HUES6 (cell line): Measurements from ENCODE around the gene RSAD1.

ENCODE experiments used
- H3K27ac ChIP-seq: 2 replicates; pipeline ENCODE4 v1.7.0; 2013; ENCODE audit warnings: low read depth, mild to moderate bottlenecking, low read length, inconsistent platforms
- H3K27me3 ChIP-seq: 2 replicates; pipeline ENCODE4 v1.6.1; 2013; ENCODE audit warnings: low read length; ENCODE audit not compliant: control insufficient read depth, insufficient read depth
- H3K36me3 ChIP-seq: 2 replicates; pipeline ENCODE4 v1.6.1; 2013; ENCODE audit warnings: low read length; ENCODE audit not compliant: control insufficient read depth, insufficient read depth
- H3K4me1 ChIP-seq: 2 replicates; pipeline ENCODE4 v1.6.1; 2013; ENCODE audit warnings: low read length; ENCODE audit not compliant: control insufficient read depth, insufficient read depth
- H3K4me3 ChIP-seq: 2 replicates; pipeline ENCODE4 v1.5.1; 2013; ENCODE audit warnings: low read depth, low read length
- H3K9ac ChIP-seq: one replicate; pipeline ENCODE4 v1.6.1; 2013; ENCODE audit warnings: mild to moderate bottlenecking, low read length
- H3K9me3 ChIP-seq: 2 replicates; pipeline ENCODE4 v1.6.1; 2013; ENCODE audit warnings: low read depth, low read length; ENCODE audit not compliant: control insufficient read depth, insufficient read depth

RSAD1 gene

GRCh38 chr17:50513495-50513894 is 34.8 kb downstream of the RSAD1 start:
- H3K4me3 ChIP-seq = no peak overlapping the region
- H3K36me3 ChIP-seq = no peaks in the 10 kb centered on the region
- H3K4me1 ChIP-seq = peaks cover 17% of the 10 kb centered on the region
- no peaks in the 10 kb centered on the region for H3K9me3 ChIP-seq
- 0 out of 2 replicates have a peak, but pooled peaks cover 3% of the 10 kb centered on the region for H3K27me3 ChIP-seq
- no peak overlapping the region for H3K27ac ChIP-seq
- no peak overlapping the region for H3K9ac ChIP-seq

GRCh38 chr17:50514388-50514787 is 35.7 kb downstream of the RSAD1 start:
- Histone ChIP-seq H3K36me3 (no peaks in the 10 kb centered on the region), H3K27me3 (no peaks in the 10 kb centered on the region), H3K9me3 (no peaks in the 10 kb centered on the region), H3K4me3 (no peak overlapping the region), H3K27ac (no peak overlapping the region), H3K4me1 (peaks cover 14% of the 10 kb centered on the region; the same call in 1 of the 2 replicates), H3K9ac (no peak overlapping the region)

GRCh38 chr17:50514936-50515702 is 36.5 kb downstream of the RSAD1 start:
- no peaks in the 10 kb centered on the region for H3K9me3 ChIP-seq
- no peak overlapping the region for H3K4me3 ChIP-seq
- H3K4me1 ChIP-seq = peaks cover 14% of the 10 kb centered on the region; the same call in 1 of the 2 replicates
- H3K27ac ChIP-seq = no peak overlapping the region
- no peaks in the 10 kb centered on the region for H3K36me3 ChIP-seq
- H3K27me3 ChIP-seq = no peaks in the 10 kb centered on the region
- H3K9ac ChIP-seq = no peak overlapping the region

- Histone ChIP-seq H3K36me3 (no peaks in the 10 kb centered on the region), H3K27ac (no peak overlapping the region), H3K4me3 (no peak overlapping the region), H3K4me1 (peaks cover 11% of the 10 kb centered on the region; the same call in 1 of the 2 replicates), H3K9ac (no peak overlapping the region), H3K27me3 (no peaks in the 10 kb centered on the region), H3K9me3 (no peaks in the 10 kb centered on the region)
These were observed 38.4 kb downstream of the RSAD1 start for GRCh38 chr17:50517011-50517410.

GRCh38 chr17:50517504-50518383 is 39.1 kb downstream of the RSAD1 start:
- Histone ChIP-seq H3K27ac (no peak overlapping the region), H3K4me1 (peaks cover 11% of the 10 kb centered on the region), H3K4me3 (no peak overlapping the region), H3K27me3 (no peaks in the 10 kb centered on the region), H3K9me3 (no peaks in the 10 kb centered on the region), H3K9ac (no peak overlapping the region), H3K36me3 (no peaks in the 10 kb centered on the region)

- no peaks in the 10 kb centered on the region for H3K27me3 ChIP-seq
- H3K9ac ChIP-seq = no peak overlapping the region
- no peaks in the 10 kb centered on the region for H3K9me3 ChIP-seq
- H3K4me1 ChIP-seq = peaks cover 11% of the 10 kb centered on the region
- no peaks in the 10 kb centered on the region for H3K36me3 ChIP-seq
- H3K27ac ChIP-seq = no peak overlapping the region
- no peak overlapping the region for H3K4me3 ChIP-seq
These were observed 39.8 kb downstream of the RSAD1 start for GRCh38 chr17:50518384-50519023.

- Histone ChIP-seq H3K4me1 (peaks cover 11% of the 10 kb centered on the region), H3K9me3 (no peaks in the 10 kb centered on the region), H3K9ac (no peak overlapping the region), H3K4me3 (no peak overlapping the region), H3K36me3 (no peaks in the 10 kb centered on the region), H3K27ac (no peak overlapping the region), H3K27me3 (no peaks in the 10 kb centered on the region)
These were observed 40.6 kb downstream of the RSAD1 start for GRCh38 chr17:50519141-50519834.

GRCh38 chr17:50520483-50520882 is 41.8 kb downstream of the RSAD1 start:
- Histone ChIP-seq H3K36me3 (no peaks in the 10 kb centered on the region), H3K9me3 (no peaks in the 10 kb centered on the region), H3K9ac (no peak overlapping the region), H3K4me3 (no peak overlapping the region), H3K27me3 (no peaks in the 10 kb centered on the region), H3K4me1 (peaks cover 6% of the 10 kb centered on the region; the same call in 1 of the 2 replicates), H3K27ac (no peak overlapping the region)

GRCh38 chr17:50521514-50521913 is 42.9 kb downstream of the RSAD1 start:
- Histone ChIP-seq H3K27ac (no peak overlapping the region), H3K4me1 (peaks cover 6% of the 10 kb centered on the region; the same call in 1 of the 2 replicates), H3K9ac (no peak overlapping the region)

GRCh38 chr17:50522766-50523165 is 44.1 kb downstream of the RSAD1 start:
- Histone ChIP-seq H3K4me1 (peaks cover 6% of the 10 kb centered on the region; the same call in 1 of the 2 replicates), H3K27me3 (no peaks in the 10 kb centered on the region), H3K36me3 (no peaks in the 10 kb centered on the region), H3K27ac (no peak overlapping the region), H3K9ac (no peak overlapping the region), H3K9me3 (no peaks in the 10 kb centered on the region), H3K4me3 (no peak overlapping the region)

More at GRCh38 chr17:50521514-50521913, 42.9 kb downstream of the RSAD1 start:
- H3K27me3 ChIP-seq = no peaks in the 10 kb centered on the region
- H3K9me3 ChIP-seq = no peaks in the 10 kb centered on the region
- no peak overlapping the region for H3K4me3 ChIP-seq
- no peaks in the 10 kb centered on the region for H3K36me3 ChIP-seq
